ENCODE measurements around the gene TMEM91.

- TF ChIP-seq CTCF (IDR thresholded peaks at IDR 0.05; ENCODE audit: low read length), result no peak
- TF ChIP-seq EZH2 (optimal IDR thresholded peaks at IDR 0.05; ENCODE audit: low read depth, low read length), result no peak
Measured at GRCh38 chr19:41369769-41370168, 6.6 kb upstream of the TMEM91 start.
